Neural progenitor cell (in vitro differentiated cells): Measurements from ENCODE around the gene SMPD1. TPM values are rescaled to one million over a fixed set of nuclear protein-coding genes. Genes with fewer than 3 reads are reported as not detected.

Experiments used
- DNase-seq: peaks from one replicate; pipeline ENCODE4 v3.0.0-alpha.2; 2016; ENCODE audit warnings: low spot score
- H2AFZ ChIP-seq: fragments of 200-600 bp; sonication (generic); replicated peaks from 2 replicates; pipeline ENCODE4 v1.6.1; 2016; ENCODE audit warnings: antibody characterized with exemption
- H3F3A ChIP-seq: fragments of 200-600 bp; sonication (generic); 2 replicates; pipeline ENCODE4 v1.6.1; 2016; ENCODE audit warnings: antibody characterized with exemption, low read depth
- H3K27ac ChIP-seq: fragments of 200-600 bp; sonication (generic); 2 replicates; pipeline ENCODE4 v1.5.1; 2016; ENCODE audit warnings: mild to moderate bottlenecking
- H3K27me3 ChIP-seq: fragments of 200-600 bp; sonication (generic); 2 replicates; pipeline ENCODE4 v1.6.1; 2016; ENCODE audit warnings: mild to moderate bottlenecking, moderate library complexity
- H3K36me3 ChIP-seq: fragments of 200-600 bp; sonication (generic); 2 replicates; pipeline ENCODE4 v1.5.1; 2016
- H3K4me1 ChIP-seq: fragments of 200-600 bp; sonication (generic); 2 replicates; pipeline ENCODE4 v1.6.1; 2016; ENCODE audit warnings: mixed run types
- H3K4me2 ChIP-seq: fragments of 200-600 bp; sonication (generic); 2 replicates; pipeline ENCODE4 v1.6.1; 2016
- H3K4me3 ChIP-seq: fragments of 200-600 bp; sonication (generic); 2 replicates; pipeline ENCODE4 v1.5.1; 2016
- H3K79me2 ChIP-seq: fragments of 200-600 bp; sonication (generic); 2 replicates; pipeline ENCODE4 v1.6.1; 2016; ENCODE audit warnings: low read depth
- H3K9ac ChIP-seq: fragments of 200-600 bp; sonication (generic); 2 replicates; pipeline ENCODE4 v1.6.1; 2016
- H3K9me3 ChIP-seq: fragments of 200-600 bp; sonication (generic); 2 replicates; pipeline ENCODE4 v1.5.1; 2016; ENCODE audit warnings: low read depth
- H4K20me1 ChIP-seq: fragments of 200-600 bp; sonication (generic); 2 replicates; pipeline ENCODE4 v1.6.1; 2016; ENCODE audit warnings: low read depth
- H3K27ac Mint-ChIP-seq: 3 replicates; pipeline ENCODE4 v1.8.0; 2021; ENCODE audit warnings: mixed read lengths
- H3K27me3 Mint-ChIP-seq: 2 replicates; pipeline ENCODE4 v1.8.0; 2022; ENCODE audit warnings: low read depth, mild to moderate bottlenecking, inconsistent platforms, moderate library complexity, mixed read lengths; ENCODE audit not compliant: insufficient read depth
- H3K36me3 Mint-ChIP-seq: 3 replicates; pipeline ENCODE4 v1.8.0; 2021; ENCODE audit warnings: mixed read lengths
- H3K4me1 Mint-ChIP-seq: 3 replicates; pipeline ENCODE4 v1.8.0; 2021; ENCODE audit warnings: mixed read lengths
- H3K4me3 Mint-ChIP-seq: 3 replicates; pipeline ENCODE4 v1.8.0; 2021; ENCODE audit warnings: mild to moderate bottlenecking, moderate library complexity, mixed read lengths
- H3K9me3 Mint-ChIP-seq: 3 replicates; pipeline ENCODE4 v1.8.0; 2020; ENCODE audit warnings: mixed read lengths
- CTCF ChIP-seq: fragments of 200-600 bp; sonication (generic); IDR thresholded peaks from 2 replicates; pipeline ENCODE4 v1.5.1; 2017; ENCODE audit warnings: antibody characterized with exemption, mild to moderate bottlenecking
- EZH2 ChIP-seq: fragments of 200-600 bp; sonication (generic); IDR thresholded peaks from 2 replicates; pipeline ENCODE4 v1.6.1; 2017; ENCODE audit warnings: antibody characterized with exemption, mild to moderate bottlenecking, moderate library complexity
- EZH2phosphoT487 ChIP-seq: fragments of 200-600 bp; sonication (generic); IDR thresholded peaks from 2 replicates; pipeline ENCODE4 v1.6.1; 2017; ENCODE audit warnings: antibody characterized with exemption
- total RNA-seq: library from RNA; depleted of rRNA; stranded (reverse); fragments of >200 nt; gene quantifications from 2 replicates; pipeline ENCODE4 v1.2.3, GENCODE V29; 2015; ENCODE audit warnings: low replicate concordance

SMPD1 gene
- total RNA-seq, 1 donor from 2014 or later, result 11.3 TPM

GRCh38 chr11:6418557-6419008, 28.3 kb downstream of the SMPD1 start:
- no peaks in the 10 kb centered on the region for H3K9me3 ChIP-seq
- H3K4me3 ChIP-seq, result peak overlapping the region; percentile 94
- H2AFZ ChIP-seq, result peak overlapping the region; percentile 99
- H3K4me3 Mint-ChIP-seq, result no peak overlapping the region
- peak overlapping the region; percentile 28 for H3K9ac ChIP-seq
- H3K9me3 Mint-ChIP-seq, result no peaks in the 10 kb centered on the region
- TF ChIP-seq EZH2 (no peak), EZH2phosphoT487 (no peak), CTCF (no peak)
- H3K27me3 Mint-ChIP-seq, result no peaks in the 10 kb centered on the region
- no peaks in the 10 kb centered on the region for H3F3A ChIP-seq
- H3K36me3 ChIP-seq, result no peaks in the 10 kb centered on the region
- H3K4me1 ChIP-seq, result peaks cover 8% of the 10 kb centered on the region
- H3K27ac Mint-ChIP-seq, result no peak overlapping the region
- H3K27me3 ChIP-seq, result peaks cover 20% of the 10 kb centered on the region
- no peak overlapping the region for H3K27ac ChIP-seq
- H4K20me1 ChIP-seq, result peaks cover 16% of the 10 kb centered on the region
- peaks cover 4% of the 10 kb centered on the region for H3K4me1 Mint-ChIP-seq
- no peaks in the 10 kb centered on the region for H3K36me3 Mint-ChIP-seq
- peak overlapping the region; percentile 84 for H3K4me2 ChIP-seq
- DNase-seq, result peak; percentile 76
- H3K79me2 ChIP-seq, result peaks cover 15% of the 10 kb centered on the region

GRCh38 chr11:6419009-6419631, 28.8 kb downstream of the SMPD1 start, which contains the start of gene APBB1:
Gene APBB1 (minus strand): TSS chr11:6419094. CDS start chr11:6411347, 7,747 bp downstream.
- H3K27me3 ChIP-seq, result peaks cover 23% of the 10 kb centered on the region
- H3K9me3 ChIP-seq, result no peaks in the 10 kb centered on the region
- H3K27ac ChIP-seq, result no peak within 1 kb of the TSS
- no peaks in the 10 kb centered on the region for H3K36me3 Mint-ChIP-seq
- no peaks in the 10 kb centered on the region for H3K27me3 Mint-ChIP-seq
- H3K4me3 Mint-ChIP-seq, result peak within 1 kb of the TSS; percentile 85
- peaks cover 4% of the 10 kb centered on the region for H3K4me1 Mint-ChIP-seq
- H2AFZ ChIP-seq, result peak within 1 kb of the TSS; percentile 99
- H3K9ac ChIP-seq, result peak within 1 kb of the TSS; percentile 42
- peak within 1 kb of the TSS; percentile 94 for H3K4me3 ChIP-seq
- H3K4me2 ChIP-seq, result peak within 1 kb of the TSS; percentile 84
- no peak within 1 kb of the TSS for H3K27ac Mint-ChIP-seq
- H3K36me3 ChIP-seq, result no peaks in the 10 kb centered on the region
- peaks cover 15% of the 10 kb centered on the region for H3K79me2 ChIP-seq
- H4K20me1 ChIP-seq, result peaks cover 16% of the 10 kb centered on the region
- peak; percentile 12 for TF ChIP-seq CTCF
- TF ChIP-seq EZH2, result no peak
- TF ChIP-seq EZH2phosphoT487, result no peak
- H3K4me1 ChIP-seq, result peaks cover 8% of the 10 kb centered on the region
- H3F3A ChIP-seq, result no peaks in the 10 kb centered on the region
- no peaks in the 10 kb centered on the region for H3K9me3 Mint-ChIP-seq
- DNase-seq, result peak; percentile 89

GRCh38 chr11:6420677-6421076, 30.4 kb downstream of the SMPD1 start:
- Mint-ChIP-seq H3K4me1 (peaks cover 4% of the 10 kb centered on the region), H3K27me3 (no peaks in the 10 kb centered on the region)

More at GRCh38 chr11:6420677-6421076, 30.4 kb downstream of the SMPD1 start:
- Histone ChIP-seq H3K79me2 (peaks cover 15% of the 10 kb centered on the region), H3K4me1 (peaks cover 8% of the 10 kb centered on the region), H3K27me3 (peaks cover 23% of the 10 kb centered on the region), H3K27ac (no peak overlapping the region), H2AFZ (no peak overlapping the region), H3K36me3 (no peaks in the 10 kb centered on the region), H3K9me3 (no peaks in the 10 kb centered on the region), H3K4me3 (no peak overlapping the region), H3F3A (no peaks in the 10 kb centered on the region), H3K4me2 (no peak overlapping the region), H4K20me1 (peaks cover 13% of the 10 kb centered on the region), H3K9ac (no peak overlapping the region)
- Mint-ChIP-seq H3K4me3 (no peak overlapping the region), H3K27ac (no peak overlapping the region), H3K9me3 (no peaks in the 10 kb centered on the region), H3K36me3 (no peaks in the 10 kb centered on the region)
- TF ChIP-seq EZH2phosphoT487, result no peak
- TF ChIP-seq EZH2, result no peak
- TF ChIP-seq CTCF, result no peak
- DNase-seq, result no peak
